HepG2 (cell line): ENCODE measurements around the gene HPS4. TPM values are rescaled to one million over a fixed set of nuclear protein-coding genes. Genes with fewer than 3 reads are reported as not detected.
"Not testable (repeated sequence)": the region's sequence is repeated elsewhere in the genome, so short reads cannot be mapped to it uniquely, and the experiment has no call there.

ENCODE experiments used
- ATAC-seq: fragments of 200-7000 bp; cut with Tn5 transposase; 3 replicates; pipeline ENCODE4 v1.9.1; 2020; ENCODE audit warnings: mild to moderate bottlenecking, moderate library complexity
- BruUV-seq: library from RNA; stranded (reverse); fragments of 400-500 nt; replicated peaks from 2 replicates; lab custom pipeline; 2021; lab: Mats Ljungman, UMichigan
- CTCF ChIA-PET: fragments of 300-600 bp; formaldehyde crosslinking; extraction: SDS; loops from one replicate; lab custom pipeline; 2021; ENCODE audit warnings: low total read pairs, inconsistent platforms, low intra/inter-chr PET ratio; lab: Yijun Ruan, JAX
- POLR2A ChIA-PET: fragments of 350-600 bp; sonication (Branson Sonifier 250); formaldehyde crosslinking; loops from one replicate; lab custom pipeline; 2020; ENCODE audit warnings: antibody characterized with exemption, inconsistent platforms; lab: Yijun Ruan, JAX
- DNase-seq: peaks from one replicate; pipeline ENCODE4 v3.0.0-alpha.2; 2015; ENCODE audit warnings: low spot score
- FAIRE-seq: peaks from 3 replicates; lab custom pipeline; 2011; peaks lifted over from hg19 to GRCh38; lab: Jason Lieb, UNC
- H2AFZ ChIP-seq: one replicate; pipeline ENCODE4 v1.6.1; 2011; ENCODE audit warnings: low read length, inconsistent platforms
- H3K27ac ChIP-seq: fragments of 300-600 bp; 3 replicates; pipeline ENCODE4 v1.8.0; 2011; ENCODE audit warnings: mixed run types, mild to moderate bottlenecking, mixed read lengths, low read length, inconsistent platforms; ENCODE audit not compliant: insufficient read depth; ENCODE audit errors: extremely low read length
- H3K27me3 ChIP-seq, 2 experiments: fragments of 200-600 bp in 1 of 2; 2 replicates in 1 of 2; 3 replicates in 1 of 2; pipeline versions ENCODE4 v1.6.0 to v1.8.0; 2011; ENCODE audit warnings: low read length in 2 of 2, mild to moderate bottlenecking in 2 of 2, moderate library complexity in 2 of 2, inconsistent platforms in 1 of 2; ENCODE audit not compliant: insufficient read depth in 2 of 2, control insufficient read depth in 1 of 2
- H3K36me3 ChIP-seq, 2 experiments: fragments of 200-600 bp in 1 of 2; replicated peaks in 1 of 2; 2 replicates in 1 of 2; 3 replicates in 1 of 2; pipeline versions ENCODE4 v1.5.1 to v1.8.0; 2011; ENCODE audit warnings: low read length in 2 of 2, inconsistent platforms in 1 of 2; ENCODE audit not compliant: insufficient read depth in 2 of 2, control insufficient read depth in 1 of 2
- H3K4me1 ChIP-seq: 2 replicates; pipeline ENCODE4 v1.5.1; 2012; ENCODE audit warnings: low read length, inconsistent platforms; ENCODE audit not compliant: insufficient read depth
- H3K4me2 ChIP-seq: 2 replicates; pipeline ENCODE4 v1.6.0; 2011; ENCODE audit warnings: low read depth, low read length, inconsistent platforms
- H3K4me3 ChIP-seq, 3 experiments: fragments of 200-600 bp in 1 of 3; sonication (generic), shearing (Covaris generic) in 1 of 3; replicated peaks in 1 of 3; 2 replicates each; pipeline ENCODE4 v1.5.1; 2011 to 2016; ENCODE audit warnings: low read length in 3 of 3, inconsistent platforms in 2 of 3, low read depth in 2 of 3, mild to moderate bottlenecking in 2 of 3, control low read depth in 1 of 3, mixed read lengths in 1 of 3; ENCODE audit not compliant: insufficient read depth in 1 of 3
- H3K79me2 ChIP-seq: one replicate; pipeline ENCODE4 v1.6.1; 2011; ENCODE audit warnings: low read length, inconsistent platforms; ENCODE audit not compliant: insufficient read depth
- H3K9ac ChIP-seq: 2 replicates; pipeline ENCODE4 v1.6.0; 2011; ENCODE audit warnings: mild to moderate bottlenecking, low read depth, low read length, inconsistent platforms; ENCODE audit not compliant: insufficient read depth
- H3K9me3 ChIP-seq: 2 replicates; pipeline ENCODE4 v1.5.1; 2012; ENCODE audit warnings: mild to moderate bottlenecking, low read length
- H4K20me1 ChIP-seq: 2 replicates; pipeline ENCODE4 v1.6.0; 2011; ENCODE audit warnings: inconsistent platforms, mild to moderate bottlenecking, low read length, moderate library complexity; ENCODE audit not compliant: insufficient read depth
- HDAC2 ChIP-seq: sonication (generic); formaldehyde crosslinking; IDR thresholded peaks from 2 replicates; pipeline ENCODE4 v1.4.0; 2020; ENCODE audit warnings: missing genetic modification reagents
- NR2F1 ChIP-seq, 2 experiments: fragments of 450-650 bp in 1 of 2; formaldehyde crosslinking in 1 of 2; IDR thresholded peaks; 2 replicates each; pipeline versions ENCODE4 v1.5.0 to v1.6.1; 2016 to 2020; ENCODE audit warnings: mild to moderate bottlenecking in 1 of 2, missing compliant biosample characterization in 1 of 2, missing genetic modification reagents in 1 of 2, moderate library complexity in 1 of 2
- ZNF281 ChIP-seq: sonication (generic); formaldehyde crosslinking; IDR thresholded peaks from 2 replicates; pipeline ENCODE4 v1.4.0; 2020; ENCODE audit warnings: missing genetic modification reagents, borderline replicate concordance
- WGBS: methylation state at CpG from one replicate; pipeline ENCODE4 v1.1.6; 2017; ENCODE audit warnings: low lambda C conversion rate; 5-methylcytosine and 5-hydroxymethylcytosine counted together
- in situ Hi-C: cut with HindIII; loops from 2 replicates; pipeline ENCODE4 v1.10.0; 2017; ENCODE audit warnings: low pct_unique_long_range_greater_than_20kb; ENCODE audit not compliant: extremely low pct_ligation_motif_present
- intact Hi-C: fragments of 100-400 bp; cut with micrococcal nuclease; formaldehyde crosslinking; loops from one replicate; pipeline ENCODE4 v1.10.0; 2022; ENCODE audit not compliant: unreplicated experiment
- polyA plus RNA-seq, 8 experiments: library from polyadenylated mRNA; depleted of rRNA in 3 of 8; stranded (reverse) in 7 of 8; unstranded in 1 of 8; fragments of >200 nt; fragmentation: Illumina TruSeq in 4 of 8; extraction: Trizol in 4 of 8; gene quantifications; 2 replicates each; pipeline versions ENCODE4 v1.2.1 to v1.2.3, GENCODE V29; 2011 to 2016; ENCODE audit warnings: low read depth in 4 of 8, missing spikeins in 1 of 8, mixed read lengths in 1 of 8; ENCODE audit not compliant: insufficient read depth in 1 of 8
- total RNA-seq, 5 experiments: library from RNA; depleted of rRNA; stranded (reverse); fragments of >200 nt; fragmentation: Illumina TruSeq; extraction: Trizol; gene quantifications; 2 replicates each; pipeline ENCODE4 v1.2.3, GENCODE V29; 2016; ENCODE audit warnings: low read depth in 1 of 5
- TF ChIP-seq, protein P1 (sequence below): sonication (generic); formaldehyde crosslinking; IDR thresholded peaks from 2 replicates; pipeline ENCODE4 v1.4.0; 2020; ENCODE audit warnings: missing genetic modification reagents
- TF ChIP-seq, protein P2 (sequence below), 2 experiments: fragments of 450-650 bp in 1 of 2; sonication (generic) in 1 of 2; formaldehyde crosslinking; IDR thresholded peaks; 2 replicates each; pipeline versions ENCODE4 v1.5.0 to v1.8.0; 2020 to 2022; ENCODE audit warnings: mild to moderate bottlenecking in 1 of 2, missing genetic modification reagents in 1 of 2

Gene HPS4
- total and polyA plus RNA-seq, 2 of the 13 experiments (the other 11 are each of a cell fraction or from before 2014, with no cell fraction given) = 27.4 to 34.0 TPM

- TF ChIP-seq ZNF281 (peak; percentile 21; the same call in 1 of the 2 replicates), NR2F1 (CRISPR knock-in tag; IDR thresholded peaks at IDR 0.05) (0 out of 4 replicates have a peak, but pooled peaks of 1 of the 2 experiments have one; percentile 28), HDAC2 (CRISPR knock-in tag) (no peak)
- TF ChIP-seq, protein P1, sequence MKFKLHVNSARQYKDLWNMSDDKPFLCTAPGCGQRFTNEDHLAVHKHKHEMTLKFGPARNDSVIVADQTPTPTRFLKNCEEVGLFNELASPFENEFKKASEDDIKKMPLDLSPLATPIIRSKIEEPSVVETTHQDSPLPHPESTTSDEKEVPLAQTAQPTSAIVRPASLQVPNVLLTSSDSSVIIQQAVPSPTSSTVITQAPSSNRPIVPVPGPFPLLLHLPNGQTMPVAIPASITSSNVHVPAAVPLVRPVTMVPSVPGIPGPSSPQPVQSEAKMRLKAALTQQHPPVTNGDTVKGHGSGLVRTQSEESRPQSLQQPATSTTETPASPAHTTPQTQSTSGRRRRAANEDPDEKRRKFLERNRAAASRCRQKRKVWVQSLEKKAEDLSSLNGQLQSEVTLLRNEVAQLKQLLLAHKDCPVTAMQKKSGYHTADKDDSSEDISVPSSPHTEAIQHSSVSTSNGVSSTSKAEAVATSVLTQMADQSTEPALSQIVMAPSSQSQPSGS (CRISPR knock-in tag) = no peak
- TF ChIP-seq, protein P2, sequence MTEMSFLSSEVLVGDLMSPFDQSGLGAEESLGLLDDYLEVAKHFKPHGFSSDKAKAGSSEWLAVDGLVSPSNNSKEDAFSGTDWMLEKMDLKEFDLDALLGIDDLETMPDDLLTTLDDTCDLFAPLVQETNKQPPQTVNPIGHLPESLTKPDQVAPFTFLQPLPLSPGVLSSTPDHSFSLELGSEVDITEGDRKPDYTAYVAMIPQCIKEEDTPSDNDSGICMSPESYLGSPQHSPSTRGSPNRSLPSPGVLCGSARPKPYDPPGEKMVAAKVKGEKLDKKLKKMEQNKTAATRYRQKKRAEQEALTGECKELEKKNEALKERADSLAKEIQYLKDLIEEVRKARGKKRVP (CRISPR knock-in tag; IDR thresholded peaks at IDR 0.05) = peak in 1 of 2 experiments; percentile 66; a peak in 2 of 4 replicates
Observed at GRCh38 chr22:26529345-26529744, 45.8 kb upstream of the HPS4 start (continued).

- H3K9ac ChIP-seq, H3K4me2 ChIP-seq, H3K79me2 ChIP-seq, CTCF ChIA-PET, H4K20me1 ChIP-seq, in situ Hi-C loops, H3K4me1 ChIP-seq, H3K27ac ChIP-seq, H3K9me3 ChIP-seq, BruUV-seq, intact Hi-C loops, DNase-seq, FAIRE-seq, H3K4me3 ChIP-seq, ATAC-seq, H2AFZ ChIP-seq, H3K27me3 ChIP-seq: not testable (repeated sequence)
- POLR2A ChIA-PET = interaction anchor here (1.0 kb wide), 1 partner anchor 45 kb away, joined by 3 read pairs; the partner anchor contains the start of genes HPS4 and SRRD
- WGBS = 96% methylated on average over 9 of the region's 9 CpGs
- peaks cover 1 to 13% of the 10 kb centered on the region in 2 experiments; a peak in 3 of 5 replicates for H3K36me3 ChIP-seq
Observed at GRCh38 chr22:26528518-26528917, 44.9 kb upstream of the HPS4 start.
